SU-DHL-6 (cell line): Measurements from ENCODE around the gene EGFL7.

ENCODE experiments used
- H2AFZ ChIP-seq: fragments of 200-600 bp; sonication (generic); 2 replicates; pipeline ENCODE4 v1.6.1; 2014; ENCODE audit warnings: low read depth, mild to moderate bottlenecking, moderate library complexity, mixed read lengths, antibody characterized with exemption, low read length; ENCODE audit not compliant: severe bottlenecking
- H3F3A ChIP-seq: fragments of 200-600 bp; shearing (Covaris generic); 2 replicates; pipeline ENCODE4 v1.6.0; 2016; ENCODE audit warnings: antibody characterized with exemption, mild to moderate bottlenecking; ENCODE audit not compliant: insufficient read depth
- H3K27ac ChIP-seq: fragments of 200-600 bp; sonication (generic); 2 replicates; pipeline ENCODE4 v1.5.1; 2016; ENCODE audit warnings: low read depth, mild to moderate bottlenecking, low read length, moderate library complexity, mixed read lengths
- H3K27me3 ChIP-seq: fragments of 200-600 bp; sonication (generic), shearing (Covaris generic); 2 replicates; pipeline ENCODE4 v1.6.0; 2014; ENCODE audit warnings: mild to moderate bottlenecking, low read length
- H3K36me3 ChIP-seq: fragments of 200-600 bp; sonication (generic); 2 replicates; pipeline ENCODE4 v1.6.1; 2014; ENCODE audit warnings: mild to moderate bottlenecking, low read length, mixed read lengths
- H3K4me2 ChIP-seq: fragments of 300-600, 200-600 bp; shearing (Covaris generic), sonication (generic); 2 replicates; pipeline ENCODE4 v1.6.0; 2014; ENCODE audit warnings: low read length, low read depth, mild to moderate bottlenecking; ENCODE audit not compliant: poor library complexity, severe bottlenecking
- H3K4me3 ChIP-seq: fragments of 200-600 bp; sonication (generic); 2 replicates; pipeline ENCODE4 v1.5.1; 2014; ENCODE audit warnings: antibody characterized with exemption, low read length, mild to moderate bottlenecking, mixed read lengths; ENCODE audit not compliant: insufficient read depth, poor library complexity, severe bottlenecking
- H3K79me2 ChIP-seq: fragments of 200-600 bp; sonication (generic); 2 replicates; pipeline ENCODE4 v1.6.1; 2014; ENCODE audit warnings: mild to moderate bottlenecking, low read length, moderate library complexity; ENCODE audit not compliant: insufficient read depth
- H3K9ac ChIP-seq: fragments of 200-600 bp; sonication (generic); 2 replicates; pipeline ENCODE4 v1.7.0; 2014; ENCODE audit warnings: mild to moderate bottlenecking, low read length
- H3K9me2 ChIP-seq: fragments of 200-600 bp; sonication (generic); replicated peaks from 2 replicates; pipeline ENCODE4 v1.6.1; 2014; ENCODE audit warnings: low read length; ENCODE audit not compliant: insufficient read depth
- H3K9me3 ChIP-seq: fragments of 200-600 bp; sonication (generic); 2 replicates; pipeline ENCODE4 v1.6.1; 2014; ENCODE audit warnings: low read length, mixed read lengths; ENCODE audit not compliant: insufficient read depth
- H4K20me1 ChIP-seq: fragments of 200-600 bp; sonication (generic); 2 replicates; pipeline ENCODE4 v1.6.1; 2014; ENCODE audit warnings: low read depth, mild to moderate bottlenecking, antibody characterized with exemption, low read length, moderate library complexity, mixed read lengths
- CTCF ChIP-seq: fragments of 200-600 bp; sonication (generic); IDR thresholded peaks from one replicate; pipeline ENCODE4 v1.5.1; 2017; ENCODE audit warnings: antibody characterized with exemption, mild to moderate bottlenecking, low read length, moderate library complexity; ENCODE audit not compliant: insufficient read depth, poor library complexity, severe bottlenecking
- EZH2phosphoT487 ChIP-seq: fragments of 200-600 bp; sonication (generic), shearing (Covaris generic); conservative IDR thresholded peaks from 2 replicates; pipeline ENCODE4 v1.6.1; 2018; ENCODE audit warnings: mild to moderate bottlenecking, antibody characterized with exemption, low read length, moderate library complexity, mixed read lengths

The EGFL7 gene

GRCh38 chr9:136658849-136659535, 3.7 kb upstream of the EGFL7 start:
- Histone ChIP-seq H3K36me3 (no peaks in the 10 kb centered on the region), H3K27me3 (no peaks in the 10 kb centered on the region), H2AFZ (no peak overlapping the region), H3K9me2 (no peaks in the 10 kb centered on the region), H3K9ac (no peak overlapping the region), H3K4me3 (no peak overlapping the region), H3K4me2 (no peak overlapping the region), H3F3A (no peaks in the 10 kb centered on the region), H3K27ac (no peak overlapping the region), H3K79me2 (no peaks in the 10 kb centered on the region), H3K9me3 (no peaks in the 10 kb centered on the region), H4K20me1 (no peaks in the 10 kb centered on the region)
- TF ChIP-seq EZH2phosphoT487 (no peak), CTCF (no peak)

- no peak overlapping the region for H3K27ac ChIP-seq
- no peaks in the 10 kb centered on the region for H4K20me1 ChIP-seq
- no peaks in the 10 kb centered on the region for H3K9me2 ChIP-seq
- H3K36me3 ChIP-seq: no peaks in the 10 kb centered on the region
- H2AFZ ChIP-seq: no peak overlapping the region
- TF ChIP-seq EZH2phosphoT487: no peak
- no peak for TF ChIP-seq CTCF
- no peak overlapping the region for H3K4me2 ChIP-seq
- H3K4me3 ChIP-seq: no peak overlapping the region
- no peaks in the 10 kb centered on the region for H3K27me3 ChIP-seq
- H3K9ac ChIP-seq: no peak overlapping the region
- no peaks in the 10 kb centered on the region for H3K9me3 ChIP-seq
- no peaks in the 10 kb centered on the region for H3F3A ChIP-seq
- H3K79me2 ChIP-seq: no peaks in the 10 kb centered on the region
Measured at GRCh38 chr9:136659861-136660784, 2.6 kb upstream of the EGFL7 start.

GRCh38 chr9:136660971-136661550, 1.7 kb upstream of the EGFL7 start:
- no peaks in the 10 kb centered on the region for H3K79me2 ChIP-seq
- no peaks in the 10 kb centered on the region for H3F3A ChIP-seq
- H3K36me3 ChIP-seq: no peaks in the 10 kb centered on the region
- H3K9me3 ChIP-seq: no peaks in the 10 kb centered on the region
- no peak overlapping the region for H2AFZ ChIP-seq
- no peak overlapping the region for H3K9ac ChIP-seq
- H3K27ac ChIP-seq: no peak overlapping the region
- H4K20me1 ChIP-seq: no peaks in the 10 kb centered on the region
- H3K27me3 ChIP-seq: no peaks in the 10 kb centered on the region
- H3K4me3 ChIP-seq: no peak overlapping the region
- TF ChIP-seq EZH2phosphoT487: no peak
- no peak for TF ChIP-seq CTCF
- H3K9me2 ChIP-seq: no peaks in the 10 kb centered on the region
- no peak overlapping the region for H3K4me2 ChIP-seq
